ENCODE results near the gene ACTL8.

The ACTL8 gene

GRCh38 chr1:17851056-17851455 is 95.9 kb downstream of the ACTL8 start:
- Histone ChIP-seq H3K4me1 (ENCODE audit: low read length) (no peaks in the 10 kb centered on the region), H3K36me3 (replicated peaks; ENCODE audit: low read depth, low read length) (no peaks in the 10 kb centered on the region), H3K4me3 (ENCODE audit: low read length) (no peak overlapping the region), H4K20me1 (ENCODE audit: insufficient read depth, low read length) (no peaks in the 10 kb centered on the region), H3K79me2 (ENCODE audit: low read length) (no peaks in the 10 kb centered on the region), H3K9me3 (ENCODE audit: insufficient read depth, low read length) (no peaks in the 10 kb centered on the region), H3K27ac (ENCODE audit: low read length) (no peak overlapping the region), H2AFZ (ENCODE audit: low read depth, low read length) (no peak overlapping the region), H3K4me2 (ENCODE audit: low read length) (no peak overlapping the region), H3K27me3 (ENCODE audit: low read depth, low read length) (no peaks in the 10 kb centered on the region), H3K9ac (ENCODE audit: low read length) (no peak overlapping the region)
- no peak for TF ChIP-seq CTCF (IDR thresholded peaks at IDR 0.05; ENCODE audit: low read depth, low read length)

- no peak overlapping the region for H3K4me2 ChIP-seq (ENCODE audit: low read length)
- H2AFZ ChIP-seq (ENCODE audit: low read depth, low read length) = no peak overlapping the region
- H3K9ac ChIP-seq (ENCODE audit: low read length) = no peak overlapping the region
- no peaks in the 10 kb centered on the region for H3K9me3 ChIP-seq (ENCODE audit: insufficient read depth, low read length)
- H3K79me2 ChIP-seq (ENCODE audit: low read length) = no peaks in the 10 kb centered on the region
- no peaks in the 10 kb centered on the region for H3K36me3 ChIP-seq (replicated peaks; ENCODE audit: low read depth, low read length)
- TF ChIP-seq EZH2phosphoT487 (IDR thresholded peaks at IDR 0.05; ENCODE audit: low read depth) = no peak
- no peak for TF ChIP-seq CTCF (IDR thresholded peaks at IDR 0.05; ENCODE audit: low read depth, low read length)
- H4K20me1 ChIP-seq (ENCODE audit: insufficient read depth, low read length) = no peaks in the 10 kb centered on the region
- no peak overlapping the region for H3K4me3 ChIP-seq (ENCODE audit: low read length)
- no peak overlapping the region for H3K27ac ChIP-seq (ENCODE audit: low read length)
- H3K27me3 ChIP-seq (ENCODE audit: low read depth, low read length) = no peaks in the 10 kb centered on the region
- no peaks in the 10 kb centered on the region for H3K4me1 ChIP-seq (ENCODE audit: low read length)
Observed at GRCh38 chr1:17852383-17852782, 97.2 kb downstream of the ACTL8 start.

GRCh38 chr1:17853241-17853935 is 98.3 kb downstream of the ACTL8 start:
- H4K20me1 ChIP-seq (ENCODE audit: insufficient read depth, low read length) = no peaks in the 10 kb centered on the region
- no peaks in the 10 kb centered on the region for H3K27me3 ChIP-seq (ENCODE audit: low read depth, low read length)
- H3K27ac ChIP-seq (ENCODE audit: low read length) = no peak overlapping the region
- H3K4me3 ChIP-seq (ENCODE audit: low read length) = no peak overlapping the region
- no peaks in the 10 kb centered on the region for H3K79me2 ChIP-seq (ENCODE audit: low read length)
- no peaks in the 10 kb centered on the region for H3K9me3 ChIP-seq (ENCODE audit: insufficient read depth, low read length)
- no peaks in the 10 kb centered on the region for H3K4me1 ChIP-seq (ENCODE audit: low read length)
- H2AFZ ChIP-seq (ENCODE audit: low read depth, low read length) = no peak overlapping the region
- H3K4me2 ChIP-seq (ENCODE audit: low read length) = no peak overlapping the region
- H3K36me3 ChIP-seq (replicated peaks; ENCODE audit: low read depth, low read length) = no peaks in the 10 kb centered on the region
- H3K9ac ChIP-seq (ENCODE audit: low read length) = no peak overlapping the region
- TF ChIP-seq EZH2phosphoT487 (IDR thresholded peaks at IDR 0.05; ENCODE audit: low read depth) (no peak), CTCF (IDR thresholded peaks at IDR 0.05; ENCODE audit: low read depth, low read length) (no peak)

GRCh38 chr1:17856496-17857108 is 101.5 kb downstream of the ACTL8 start:
- no peaks in the 10 kb centered on the region for H3K79me2 ChIP-seq (ENCODE audit: low read length)
- no peak overlapping the region for H3K4me2 ChIP-seq (ENCODE audit: low read length)
- no peak overlapping the region for H3K27ac ChIP-seq (ENCODE audit: low read length)
- H3K27me3 ChIP-seq (ENCODE audit: low read depth, low read length) = no peaks in the 10 kb centered on the region
- no peak overlapping the region for H3K4me3 ChIP-seq (ENCODE audit: low read length)
- no peaks in the 10 kb centered on the region for H4K20me1 ChIP-seq (ENCODE audit: insufficient read depth, low read length)
- no peak overlapping the region for H2AFZ ChIP-seq (ENCODE audit: low read depth, low read length)
- H3K9ac ChIP-seq (ENCODE audit: low read length) = no peak overlapping the region
- no peaks in the 10 kb centered on the region for H3K9me3 ChIP-seq (ENCODE audit: insufficient read depth, low read length)
- TF ChIP-seq CTCF (IDR thresholded peaks at IDR 0.05; ENCODE audit: low read depth, low read length) (no peak), EZH2phosphoT487 (IDR thresholded peaks at IDR 0.05; ENCODE audit: low read depth) (no peak)
- no peaks in the 10 kb centered on the region for H3K4me1 ChIP-seq (ENCODE audit: low read length)
- no peaks in the 10 kb centered on the region for H3K36me3 ChIP-seq (replicated peaks; ENCODE audit: low read depth, low read length)
